ENCODE measurements around the gene NOL4.
"Not testable (repeated sequence)": the region's sequence is repeated elsewhere in the genome, so short reads cannot be mapped to it uniquely, and the experiment has no call there.

Gene NOL4, protein sequence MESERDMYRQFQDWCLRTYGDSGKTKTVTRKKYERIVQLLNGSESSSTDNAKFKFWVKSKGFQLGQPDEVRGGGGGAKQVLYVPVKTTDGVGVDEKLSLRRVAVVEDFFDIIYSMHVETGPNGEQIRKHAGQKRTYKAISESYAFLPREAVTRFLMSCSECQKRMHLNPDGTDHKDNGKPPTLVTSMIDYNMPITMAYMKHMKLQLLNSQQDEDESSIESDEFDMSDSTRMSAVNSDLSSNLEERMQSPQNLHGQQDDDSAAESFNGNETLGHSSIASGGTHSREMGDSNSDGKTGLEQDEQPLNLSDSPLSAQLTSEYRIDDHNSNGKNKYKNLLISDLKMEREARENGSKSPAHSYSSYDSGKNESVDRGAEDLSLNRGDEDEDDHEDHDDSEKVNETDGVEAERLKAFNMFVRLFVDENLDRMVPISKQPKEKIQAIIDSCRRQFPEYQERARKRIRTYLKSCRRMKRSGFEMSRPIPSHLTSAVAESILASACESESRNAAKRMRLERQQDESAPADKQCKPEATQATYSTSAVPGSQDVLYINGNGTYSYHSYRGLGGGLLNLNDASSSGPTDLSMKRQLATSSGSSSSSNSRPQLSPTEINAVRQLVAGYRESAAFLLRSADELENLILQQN

DNA sequence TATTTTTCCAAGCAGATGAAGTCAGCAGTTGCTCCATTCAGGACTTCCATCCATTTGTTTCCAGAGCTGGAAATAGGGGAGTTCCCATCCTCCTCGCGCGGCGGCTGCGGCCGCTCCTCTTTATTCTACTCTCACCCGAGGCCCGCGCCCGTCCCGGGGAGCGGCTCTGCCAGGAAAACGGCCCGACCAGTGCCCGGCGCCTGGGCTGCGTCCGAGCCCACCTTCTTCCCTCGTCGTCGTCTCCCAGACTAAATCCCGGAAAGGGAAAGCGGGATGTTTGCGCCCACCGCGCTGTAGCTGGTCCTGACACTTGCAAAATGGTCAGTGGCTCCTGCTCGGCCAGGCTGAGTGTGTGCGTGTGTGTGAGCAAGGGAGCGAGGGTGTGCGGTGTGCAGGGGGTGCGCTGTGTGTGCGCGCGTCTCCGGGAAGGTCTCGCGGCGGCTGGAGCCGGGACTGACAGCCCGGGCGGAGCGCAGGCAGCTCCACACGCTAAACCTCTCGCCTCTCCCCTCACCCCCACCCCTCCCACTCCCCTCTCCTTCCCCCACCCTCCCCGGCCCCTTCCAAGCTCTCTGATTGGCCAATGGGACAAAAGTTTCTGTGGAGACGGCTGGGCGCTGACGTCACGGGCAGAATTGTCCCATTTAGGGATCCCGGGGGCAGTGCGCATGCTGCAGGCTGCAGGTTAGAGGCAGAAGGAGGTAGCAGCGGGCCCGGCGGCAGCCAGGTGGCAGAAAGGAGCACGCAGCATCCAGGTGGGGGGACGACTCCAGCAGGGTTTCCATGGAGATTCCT lies at the start of gene NOL4:
TSS of gene NOL4 (minus strand) at position 491 of the 795 bp plus-strand sequence. CDS start 1,660 bp downstream, outside the sequence.
- peak; percentile 81 for DNase-seq

DNA sequence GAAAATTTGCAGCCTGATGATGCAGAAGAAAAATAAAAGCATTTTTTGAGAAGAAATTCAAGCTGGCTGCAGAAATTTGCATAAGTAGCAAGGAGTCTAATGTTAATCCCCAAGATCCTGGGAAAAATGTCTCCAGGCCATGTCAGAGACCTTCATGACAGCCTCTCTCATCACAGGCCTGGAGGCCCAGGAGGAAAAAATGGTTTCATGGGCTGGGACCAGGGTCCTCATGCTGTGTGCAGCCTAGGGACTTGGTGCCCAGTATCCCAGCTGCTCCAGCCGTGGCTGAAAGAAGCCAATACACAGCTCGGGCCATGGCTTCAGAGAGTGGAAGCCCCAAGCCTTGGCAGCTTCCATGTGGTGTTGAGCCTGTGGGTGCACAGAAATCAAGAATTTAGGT lies 41.3 kb upstream of the NOL4 start:
- DNase-seq = not testable (repeated sequence)

DNA sequence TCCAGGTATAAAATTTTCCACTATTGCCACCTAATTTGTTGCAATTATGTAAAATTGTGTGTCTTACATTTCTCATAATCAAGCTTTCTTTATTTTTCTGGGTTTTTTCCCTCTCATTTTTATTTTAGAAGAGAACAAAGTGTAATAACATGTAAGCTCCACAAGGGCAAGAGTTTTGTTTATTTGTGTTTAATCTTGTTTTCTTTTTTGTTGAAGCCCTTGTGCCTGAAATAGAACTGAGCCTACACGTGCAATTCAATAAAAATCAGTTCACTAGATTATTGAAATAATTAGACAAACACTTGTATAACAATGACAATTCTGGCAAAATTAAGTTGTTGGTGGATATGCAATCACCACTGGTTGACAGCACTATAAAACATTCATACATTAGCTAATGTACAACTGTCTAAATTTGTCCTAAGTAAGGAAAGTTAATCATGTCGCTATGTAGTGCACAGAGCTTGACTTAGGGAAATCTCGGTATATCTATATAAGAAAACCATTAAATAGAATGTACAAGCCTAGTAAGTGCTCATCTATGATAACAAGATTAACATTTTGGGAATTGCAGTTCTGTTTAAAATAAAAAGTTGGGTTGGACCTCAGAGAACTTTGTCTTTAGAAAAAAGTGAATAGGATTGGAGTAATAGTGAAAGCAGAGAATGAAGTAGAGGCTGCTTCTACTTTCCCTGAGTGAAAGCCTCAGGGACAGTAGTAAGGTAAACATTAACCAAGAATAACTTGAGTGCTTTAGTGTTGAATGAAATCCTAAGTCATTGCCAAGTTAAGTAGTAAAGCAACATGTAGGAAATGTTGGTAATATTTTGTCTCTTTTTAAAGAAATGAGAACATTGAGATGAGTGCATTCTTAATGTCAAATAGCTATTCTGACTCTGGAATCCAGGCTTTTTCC lies 37.4 kb upstream of the NOL4 start:
- no peak for DNase-seq

DNA sequence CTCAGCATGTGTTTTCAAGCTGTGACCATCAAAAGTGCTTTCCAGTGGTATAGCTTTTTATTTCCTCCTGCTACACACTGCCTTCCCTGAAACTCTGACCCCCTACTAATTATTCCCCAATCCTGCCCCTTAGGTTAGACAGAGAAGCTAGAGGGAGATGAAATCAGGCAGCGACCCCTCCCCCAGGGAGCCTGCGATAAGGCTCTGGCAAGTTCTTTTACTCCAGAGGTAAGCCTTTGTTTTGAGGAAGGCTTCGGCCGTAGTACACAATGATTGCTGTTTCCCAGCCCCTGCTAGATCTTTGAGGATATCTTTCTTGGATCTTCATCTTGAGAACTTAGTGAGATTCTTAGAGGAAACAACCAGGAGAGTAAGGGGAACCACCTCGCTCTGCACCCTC lies 33.5 kb upstream of the NOL4 start:
- no peak for DNase-seq

DNA sequence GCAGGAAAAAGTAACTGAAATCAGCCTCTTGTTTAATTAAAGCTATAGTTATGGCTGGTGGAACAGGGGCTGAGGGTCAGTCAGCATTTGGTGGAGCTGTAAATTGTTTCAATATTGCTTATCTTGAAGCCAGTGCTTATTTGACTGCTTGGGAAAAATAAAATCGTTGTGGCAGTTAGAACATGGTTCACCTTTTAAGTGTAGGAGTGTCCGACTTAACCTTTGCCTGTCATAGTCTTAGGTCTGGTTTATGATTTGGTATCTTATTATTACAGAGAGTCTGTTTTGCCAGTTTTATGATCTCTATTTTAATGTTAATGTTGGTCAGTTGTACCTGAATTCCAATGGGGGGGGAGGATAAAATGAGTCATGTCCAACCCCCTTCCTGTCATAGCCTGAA lies 27.2 kb upstream of the NOL4 start:
- no peak for DNase-seq

DNA sequence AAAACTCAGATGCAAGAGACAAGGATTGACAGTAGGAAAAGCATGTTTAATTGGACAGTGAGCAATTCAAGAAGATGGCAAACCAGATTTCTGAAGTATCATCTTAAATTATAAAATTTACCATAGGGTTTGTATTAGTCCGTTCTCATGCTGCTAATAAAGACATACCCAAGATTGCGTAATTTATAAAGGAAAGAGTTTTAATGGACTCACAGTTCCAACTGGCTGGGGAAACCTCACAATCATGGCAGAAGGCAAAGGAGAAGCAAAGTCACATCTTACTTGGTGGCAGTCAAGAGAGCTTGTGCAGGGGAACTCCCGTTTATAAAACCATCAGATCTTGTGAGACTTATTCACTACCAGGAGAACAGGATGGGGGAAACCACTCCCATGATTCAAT lies 24.0 kb upstream of the NOL4 start:
- DNase-seq = no peak

DNA sequence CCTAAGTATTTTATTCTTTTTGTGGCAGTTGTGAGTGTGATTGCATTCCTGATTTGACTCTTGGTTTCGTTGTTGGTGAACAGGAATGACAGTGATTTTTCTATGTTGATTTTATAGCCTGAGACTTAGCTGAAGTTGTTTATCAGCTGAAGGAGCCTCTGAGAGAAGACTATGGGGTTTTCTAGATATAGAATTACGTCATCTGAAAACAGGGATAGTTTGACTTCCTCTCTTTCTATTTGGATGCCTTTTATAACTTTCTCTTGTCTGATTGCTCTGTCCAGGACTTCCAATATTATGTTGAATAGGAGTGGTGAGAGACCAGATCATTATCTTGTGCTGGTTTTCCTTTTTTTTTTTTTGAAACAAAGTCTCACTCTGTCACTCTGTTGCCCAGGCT lies 18.0 kb upstream of the NOL4 start:
- DNase-seq = no peak

DNA sequence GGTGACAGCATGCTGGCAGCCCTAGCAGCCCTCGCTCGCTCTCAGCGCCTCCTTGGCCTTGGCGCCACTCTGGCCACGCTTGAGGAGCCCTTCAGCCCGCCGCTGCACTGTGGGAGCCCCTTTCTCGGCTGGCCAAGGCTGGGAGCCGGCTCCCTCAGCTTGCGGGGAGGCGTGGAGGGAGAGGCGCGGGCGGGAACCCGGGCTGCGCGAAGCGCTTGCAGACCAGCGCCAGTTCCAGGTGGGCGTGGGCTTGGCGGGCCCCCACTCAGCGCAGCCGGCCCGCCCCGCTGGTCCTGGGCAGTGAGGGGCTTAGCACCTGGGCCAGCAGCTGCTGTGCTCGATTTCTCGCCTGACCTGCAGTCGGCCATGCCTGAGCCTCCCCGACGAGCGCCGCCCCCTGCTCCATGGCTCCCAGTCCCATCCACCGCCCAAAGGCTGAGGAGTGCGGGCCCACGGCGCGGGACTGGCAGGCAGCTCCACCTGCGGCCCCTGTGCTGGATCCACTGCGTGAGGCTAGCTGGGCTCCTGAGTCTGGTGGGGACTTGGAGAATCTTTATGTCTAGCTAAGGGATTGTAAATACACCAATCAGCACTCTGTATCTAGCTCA lies 9.2 kb upstream of the NOL4 start:
- not testable (repeated sequence) for DNase-seq

DNA sequence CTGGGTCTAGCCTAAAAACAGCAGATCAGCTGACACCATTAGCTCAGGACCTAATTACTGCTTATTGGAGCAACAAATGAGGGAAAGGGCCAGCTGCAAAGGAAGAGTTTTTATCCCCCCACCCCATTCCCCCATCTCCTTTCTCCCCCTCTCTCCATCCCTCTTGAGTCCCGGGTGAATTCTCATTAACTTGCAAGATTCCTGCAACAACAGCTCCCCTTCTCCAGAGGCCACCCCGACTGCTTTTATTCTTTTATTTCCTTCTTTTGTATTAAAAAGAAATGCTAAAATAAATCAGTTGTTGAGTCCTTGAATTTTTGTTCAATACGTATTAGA lies 473 bp upstream of the NOL4 start:
- no peak for DNase-seq

DNA sequence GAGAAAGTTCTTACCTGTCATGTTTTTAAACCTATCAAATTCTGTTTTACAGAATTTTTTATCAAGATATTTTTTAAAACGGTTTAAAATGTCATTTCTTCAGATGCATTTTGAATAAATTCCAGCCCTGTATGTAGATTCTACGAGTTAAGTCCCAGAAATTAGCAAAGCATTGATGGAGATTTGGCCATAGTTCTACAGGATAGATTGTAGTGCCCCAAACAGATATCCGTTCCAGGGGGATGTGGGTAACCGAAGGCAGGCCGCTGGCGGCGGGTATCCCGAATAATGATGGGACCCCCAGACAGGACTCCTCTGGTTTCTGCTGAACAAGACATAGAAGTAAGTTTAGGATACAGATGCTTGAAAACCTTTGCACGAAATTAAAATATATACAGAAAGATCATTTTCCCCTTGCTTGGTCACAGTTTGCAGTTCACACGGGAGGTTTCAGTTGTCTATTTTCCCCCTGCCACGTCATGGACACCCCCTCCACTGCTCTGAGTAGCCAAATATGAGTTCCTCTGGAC lies 755 bp downstream of the NOL4 start:
- no peak for DNase-seq

DNA sequence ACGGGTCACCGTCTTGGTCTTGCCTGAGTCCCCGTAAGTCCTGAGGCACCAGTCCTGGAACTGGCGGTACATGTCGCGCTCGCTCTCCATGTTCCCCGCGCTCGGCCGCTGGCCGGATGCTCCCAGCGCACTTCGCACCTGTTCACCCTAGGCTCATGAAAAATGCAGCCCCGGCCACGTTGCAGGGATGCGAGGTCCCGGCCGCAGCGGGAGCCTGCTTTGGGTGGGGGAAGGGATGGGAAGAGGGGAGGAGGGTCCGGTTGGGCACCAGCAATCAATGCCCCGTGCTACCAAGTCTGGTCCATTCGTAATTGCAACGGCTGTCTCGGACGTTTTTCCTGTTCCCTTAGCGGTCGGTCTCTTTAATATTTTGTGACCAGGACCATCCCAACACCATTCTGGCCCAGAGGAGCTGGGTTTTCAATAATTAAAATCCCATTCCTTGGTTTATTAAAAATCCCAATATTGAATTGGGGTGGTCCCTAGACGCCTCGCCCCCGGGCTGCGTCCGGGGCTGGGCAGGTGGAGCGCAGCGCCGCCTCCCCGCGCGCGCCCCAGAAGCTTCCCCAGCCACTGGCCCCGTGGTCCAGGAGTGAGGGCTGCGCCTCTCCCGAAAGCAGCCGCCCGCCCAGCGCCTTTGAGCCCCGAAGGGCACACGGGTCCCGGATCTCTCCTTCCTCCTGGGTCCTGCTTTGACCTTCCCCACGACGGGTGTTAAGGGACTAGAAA lies 1.4 kb downstream of the NOL4 start:
- peak; percentile 31 for DNase-seq

DNA sequence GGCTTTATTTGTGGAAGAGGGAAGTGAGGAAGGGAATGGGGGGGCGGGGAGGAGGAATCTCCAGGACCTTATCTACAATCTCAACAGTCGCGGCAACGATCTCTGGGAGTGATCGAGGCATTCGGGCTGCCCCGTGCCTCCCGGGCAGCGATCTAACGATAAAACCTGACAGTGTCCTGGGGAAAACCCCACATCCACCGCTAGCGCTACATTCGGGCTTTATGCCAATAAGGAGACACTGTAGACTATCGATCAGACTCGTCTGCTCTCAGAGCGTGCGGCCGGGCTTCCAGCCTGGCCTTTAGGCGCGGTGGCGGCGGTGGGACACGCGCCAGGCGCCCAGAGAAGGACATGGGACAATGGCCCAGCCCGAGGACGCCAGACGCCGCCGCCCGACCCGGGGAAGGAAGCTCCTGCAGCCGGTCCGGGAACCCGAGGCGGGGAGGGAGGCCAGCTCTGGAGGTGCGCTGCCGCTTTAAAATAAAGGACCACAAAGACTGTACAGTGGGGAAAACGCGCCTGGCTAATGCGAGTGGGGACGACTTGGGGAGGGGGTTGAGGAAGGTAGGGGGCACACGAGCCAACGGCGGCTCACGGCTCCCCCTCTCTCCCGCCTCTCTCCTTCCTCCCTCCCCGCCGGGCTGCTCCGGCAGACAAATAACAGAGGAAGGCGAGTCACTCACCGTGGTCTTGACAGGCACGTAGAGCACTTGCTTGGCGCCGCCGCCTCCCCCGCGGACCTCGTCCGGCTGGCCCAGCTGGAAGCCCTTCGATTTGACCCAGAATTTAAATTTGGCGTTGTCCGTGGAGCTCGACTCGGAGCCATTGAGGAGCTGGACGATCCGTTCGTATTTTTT lies 2.2 kb downstream of the NOL4 start:
- peak; percentile 37 for DNase-seq

DNA sequence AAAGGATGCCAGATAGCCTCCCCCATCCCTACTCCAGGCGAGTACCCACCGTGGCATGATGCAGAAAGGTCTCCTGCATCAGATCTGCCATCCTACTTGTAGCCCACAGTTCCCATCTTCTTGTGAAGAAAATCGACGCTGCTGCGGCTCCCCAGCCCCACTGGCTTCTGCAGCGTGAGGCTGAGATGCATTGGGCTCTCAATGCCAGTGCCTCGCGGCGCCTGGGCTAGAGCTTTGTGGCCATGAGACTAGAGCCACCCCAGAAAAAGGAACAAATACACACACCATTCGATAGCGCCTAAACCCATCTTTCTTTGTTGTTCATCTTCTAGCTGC lies 2.8 kb downstream of the NOL4 start:
- DNase-seq = no peak

DNA sequence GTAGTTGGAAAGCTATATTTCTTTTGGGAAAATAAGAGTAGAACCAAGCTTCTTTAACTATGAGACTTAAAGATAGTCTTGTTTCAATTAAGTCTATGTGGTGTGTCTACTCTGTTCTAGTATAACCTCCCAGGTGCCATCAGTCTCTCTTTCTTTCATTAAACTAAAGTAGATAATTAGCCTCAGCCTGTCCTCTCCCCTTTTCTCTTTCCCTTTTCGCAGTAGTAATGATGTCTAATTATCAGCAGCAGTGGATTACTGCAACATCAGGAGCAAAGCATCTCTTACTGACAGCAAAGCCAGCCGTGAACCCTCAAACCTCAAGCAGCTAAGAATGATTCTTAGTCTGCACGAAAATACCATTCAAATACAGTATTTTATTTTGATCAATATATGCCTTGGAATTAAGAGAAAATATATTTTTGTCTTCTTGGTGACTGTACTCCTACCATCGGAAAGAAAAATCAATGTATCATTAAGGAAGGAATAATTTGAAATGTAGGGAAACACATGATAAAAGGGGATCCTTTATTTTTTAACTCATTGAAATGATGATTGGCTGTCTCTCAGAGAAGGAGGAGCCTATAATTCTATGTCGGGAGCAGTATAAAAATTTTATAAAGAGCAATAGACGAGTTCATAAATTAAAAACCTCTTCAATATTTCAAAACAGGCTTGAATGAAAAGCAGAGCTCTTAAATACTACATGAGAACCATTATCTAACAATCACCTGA lies 4.5 kb downstream of the NOL4 start:
- no peak for DNase-seq

DNA sequence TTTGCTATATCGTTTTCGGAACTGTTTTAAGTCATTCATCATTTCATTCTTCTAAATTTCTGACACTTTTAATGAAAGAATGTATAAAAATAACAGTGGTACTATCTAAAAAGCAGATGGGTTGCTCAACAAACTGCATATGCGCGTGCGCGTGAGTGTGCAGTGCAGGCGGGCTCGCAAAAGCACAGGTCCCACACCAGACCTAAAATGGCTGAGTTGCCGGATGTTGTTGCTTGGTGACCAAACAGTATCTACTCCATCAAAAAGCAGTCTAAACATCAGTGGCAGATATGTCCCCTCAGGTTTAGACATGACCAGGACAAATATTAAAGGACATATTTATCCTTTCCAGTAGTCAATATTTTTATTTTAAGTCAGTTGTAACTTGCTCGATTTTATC lies 5.1 kb downstream of the NOL4 start:
- DNase-seq = no peak

DNA sequence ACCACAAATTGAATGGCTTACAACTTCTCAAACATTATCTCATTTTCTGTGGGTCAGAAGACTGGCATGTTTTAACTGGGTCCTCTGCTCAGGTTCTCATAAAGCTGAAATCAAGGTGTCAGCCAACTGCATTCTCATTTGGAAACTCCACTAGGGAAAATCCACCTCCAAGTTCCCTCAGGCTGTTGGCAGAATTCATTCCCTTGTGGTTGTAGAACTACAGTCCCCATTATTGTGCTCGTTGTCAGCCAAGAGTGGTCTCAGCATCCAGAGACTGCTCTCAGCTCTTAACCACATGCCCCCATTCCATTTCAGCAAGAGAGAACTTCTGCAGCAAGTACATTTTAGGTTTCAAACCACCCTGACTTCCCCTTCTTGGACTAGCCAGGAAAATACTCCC lies 12.2 kb downstream of the NOL4 start:
- no peak for DNase-seq

DNA sequence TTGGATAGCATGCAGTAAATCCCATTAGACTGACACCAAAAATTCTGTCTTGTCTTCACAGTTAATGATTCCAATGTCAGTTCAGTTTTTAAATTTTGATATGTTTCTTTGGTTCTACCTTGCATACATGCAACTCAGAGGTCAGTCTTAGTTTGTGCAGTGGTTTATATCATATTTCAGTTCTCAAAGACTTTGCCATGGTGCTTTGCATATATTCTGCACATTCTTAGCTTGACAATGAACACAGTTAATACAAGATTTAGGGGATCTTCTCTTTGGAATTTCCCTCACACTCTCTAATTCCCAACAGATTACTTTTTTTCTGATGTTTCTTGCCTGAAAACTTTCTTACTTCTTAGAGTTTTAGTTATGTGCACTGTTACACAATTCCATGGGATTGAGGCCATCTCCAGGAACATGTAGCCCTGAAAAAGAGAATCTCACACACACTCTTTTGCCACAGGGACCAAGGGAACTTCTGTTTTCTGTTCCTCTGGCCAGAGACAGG lies 17.3 kb downstream of the NOL4 start:
- no peak for DNase-seq

DNA sequence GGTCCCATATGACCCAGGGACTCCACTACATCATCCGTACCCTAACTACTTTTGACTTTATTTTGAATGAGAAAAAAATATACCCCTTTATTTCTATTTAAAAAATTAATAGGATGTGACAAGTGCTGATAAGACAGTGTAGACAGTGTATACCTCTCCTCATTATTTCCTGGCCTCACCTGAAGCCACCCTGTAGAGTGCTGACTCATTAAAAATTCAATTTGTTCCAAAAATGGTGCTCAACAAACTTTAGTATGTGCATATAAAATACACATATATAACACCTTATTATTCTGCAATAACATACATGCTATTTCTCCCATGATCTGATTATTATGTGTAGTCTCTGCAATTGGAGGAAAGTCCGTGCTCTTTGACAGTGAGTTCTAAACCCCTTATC lies 20.8 kb downstream of the NOL4 start:
- no peak for DNase-seq

DNA sequence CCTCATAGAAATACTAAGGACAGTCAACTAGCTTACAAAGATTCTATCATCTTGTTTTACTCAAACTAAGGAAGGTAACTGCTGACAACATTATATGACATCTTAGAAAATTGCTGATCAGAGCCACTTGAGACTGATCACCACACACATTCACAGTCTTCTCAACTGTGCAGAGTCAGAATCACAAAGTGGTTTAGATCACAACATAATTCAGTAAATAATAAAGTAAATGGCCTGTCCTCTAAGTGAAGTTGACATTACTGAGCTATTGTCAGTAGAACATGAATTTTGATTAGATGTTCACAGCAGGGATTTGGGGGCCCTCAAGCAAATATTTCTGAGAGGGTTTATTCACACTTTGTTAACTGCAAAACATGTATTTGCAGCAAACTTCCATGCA lies 28.5 kb downstream of the NOL4 start:
- DNase-seq = no peak

DNA sequence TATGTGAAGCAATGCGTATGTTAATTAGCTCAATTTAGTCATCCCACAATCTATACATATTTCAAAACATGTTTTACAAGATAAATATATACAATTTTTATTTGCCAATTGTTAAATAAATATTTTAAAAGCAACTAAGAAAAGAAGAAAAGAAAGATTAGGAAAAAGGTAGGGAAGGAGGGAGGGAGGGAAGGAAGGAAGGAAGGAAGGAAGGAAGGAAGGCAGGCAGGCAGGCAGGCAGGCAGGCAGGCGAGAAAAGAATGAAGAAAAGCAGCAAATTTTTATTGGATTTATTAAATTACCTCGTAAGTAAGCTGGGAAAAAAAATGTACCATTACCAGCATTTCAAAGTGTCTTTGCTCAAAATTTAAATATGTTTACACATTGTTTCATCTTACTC lies 30.5 kb downstream of the NOL4 start:
- DNase-seq = no peak

Data from right hindlimb (tissue), 1 donor.